Vagina (tissue), 2 donors: ENCODE measurements around the gene FAF2.

Experiments used
- CTCF ChIP-seq, 3 experiments: fragments of 450-650 bp in 2 of 3; fragments of 200-600 bp in 1 of 3; sonication (generic) in 1 of 3; IDR thresholded peaks; one replicate each; pipeline ENCODE4 v1.5.1; 2017 to 2019; ENCODE audit warnings: antibody characterized with exemption in 3 of 3, mild to moderate bottlenecking in 2 of 3, moderate library complexity in 2 of 3
- POLR2A ChIP-seq, 2 donors: fragments of 450-650 bp; IDR thresholded peaks; one replicate each; pipeline ENCODE4 v1.6.1; 2017; ENCODE audit warnings: antibody characterized with exemption in 2 of 2, mild to moderate bottlenecking in 2 of 2, moderate library complexity in 2 of 2
- POLR2AphosphoS5 ChIP-seq, 2 donors: sonication (generic); formaldehyde crosslinking; IDR thresholded peaks; one replicate each; pipeline ENCODE4 v1.9.0; 2017; ENCODE audit warnings: antibody characterized with exemption in 2 of 2, mild to moderate bottlenecking in 2 of 2, low read depth in 1 of 2; ENCODE audit not compliant: insufficient read depth in 1 of 2

- no peak for TF ChIP-seq POLR2A (IDR thresholded peaks at IDR 0.05)
- no peak for TF ChIP-seq CTCF (IDR thresholded peaks at IDR 0.05)
- no peak for TF ChIP-seq POLR2AphosphoS5 (IDR thresholded peaks at IDR 0.05; ENCODE audit: insufficient read depth in 1 of 2, low read depth in 1 of 2)
Observed at GRCh38 chr5:176470539-176470938, 22.4 kb downstream of the FAF2 start.
